ENCODE results near the gene KRT76.

Gene KRT76

GRCh38 chr12:52779914-52780313 is 2.8 kb upstream of the KRT76 start:
- in situ Hi-C loops (cut with MboI; ENCODE audit: low pct_unique_long_range_greater_than_20kb, low sequenced_read_pairs, unreplicated experiment) = no loop called here

DNA sequence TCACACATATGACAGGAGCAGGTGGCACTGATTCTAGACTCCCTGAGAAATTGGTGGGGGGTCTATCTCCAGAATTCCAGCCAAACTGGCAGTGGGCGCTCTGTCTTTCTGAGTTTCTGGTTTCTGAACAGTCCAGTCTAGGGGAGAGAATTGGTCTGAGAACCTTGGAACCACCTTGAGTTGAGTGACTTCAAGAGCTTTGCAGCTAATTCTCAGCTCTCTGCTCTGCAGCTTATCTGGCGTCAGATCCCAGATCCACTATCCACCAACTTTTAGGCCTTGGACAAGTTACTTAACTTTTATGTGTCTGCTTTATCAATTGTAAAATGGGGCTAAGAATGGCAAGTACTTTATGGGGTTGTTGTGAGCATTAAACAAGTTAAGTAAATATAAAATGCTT is 1.7 kb upstream of the KRT76 start:
- in situ Hi-C loops (cut with MboI; ENCODE audit: low pct_unique_long_range_greater_than_20kb, low sequenced_read_pairs, unreplicated experiment) = no loop called here

More at GRCh38 chr12:52779914-52780313, 2.8 kb upstream of the KRT76 start:
- TF ChIP-seq, protein P1, sequence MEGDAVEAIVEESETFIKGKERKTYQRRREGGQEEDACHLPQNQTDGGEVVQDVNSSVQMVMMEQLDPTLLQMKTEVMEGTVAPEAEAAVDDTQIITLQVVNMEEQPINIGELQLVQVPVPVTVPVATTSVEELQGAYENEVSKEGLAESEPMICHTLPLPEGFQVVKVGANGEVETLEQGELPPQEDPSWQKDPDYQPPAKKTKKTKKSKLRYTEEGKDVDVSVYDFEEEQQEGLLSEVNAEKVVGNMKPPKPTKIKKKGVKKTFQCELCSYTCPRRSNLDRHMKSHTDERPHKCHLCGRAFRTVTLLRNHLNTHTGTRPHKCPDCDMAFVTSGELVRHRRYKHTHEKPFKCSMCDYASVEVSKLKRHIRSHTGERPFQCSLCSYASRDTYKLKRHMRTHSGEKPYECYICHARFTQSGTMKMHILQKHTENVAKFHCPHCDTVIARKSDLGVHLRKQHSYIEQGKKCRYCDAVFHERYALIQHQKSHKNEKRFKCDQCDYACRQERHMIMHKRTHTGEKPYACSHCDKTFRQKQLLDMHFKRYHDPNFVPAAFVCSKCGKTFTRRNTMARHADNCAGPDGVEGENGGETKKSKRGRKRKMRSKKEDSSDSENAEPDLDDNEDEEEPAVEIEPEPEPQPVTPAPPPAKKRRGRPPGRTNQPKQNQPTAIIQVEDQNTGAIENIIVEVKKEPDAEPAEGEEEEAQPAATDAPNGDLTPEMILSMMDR (IDR thresholded peaks at IDR 0.05; ENCODE audit: extremely low read depth, insufficient read depth, missing control alignments) = no peak
- no peak for DNase-seq (ENCODE audit: low spot score)

DNA sequence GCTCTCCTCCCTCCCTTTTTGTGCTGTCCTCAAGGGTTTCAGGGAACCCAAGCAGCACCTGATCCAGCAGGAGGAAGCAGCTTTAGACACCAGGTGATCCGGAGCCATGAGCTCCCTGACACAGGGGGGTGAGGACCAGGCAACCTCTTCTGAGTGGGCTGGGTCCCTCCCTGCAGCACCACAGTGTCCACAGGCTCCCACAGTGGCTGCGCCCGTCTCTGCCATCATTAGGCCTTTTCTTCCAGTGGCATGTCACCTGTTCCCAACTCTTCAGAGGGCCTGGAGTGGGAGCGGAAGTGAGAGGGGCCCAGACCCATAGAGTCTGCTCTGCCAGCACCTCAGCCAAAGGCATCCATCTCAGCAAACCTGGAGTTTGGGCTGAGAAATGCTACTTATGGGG is 421 bp upstream of the KRT76 start:
- no peak for DNase-seq (ENCODE audit: low spot score)
- in situ Hi-C loops (cut with MboI; ENCODE audit: low pct_unique_long_range_greater_than_20kb, low sequenced_read_pairs, unreplicated experiment) = no loop called here
- TF ChIP-seq, protein P1 (IDR thresholded peaks at IDR 0.05; ENCODE audit: extremely low read depth, insufficient read depth, missing control alignments) = no peak

More for the DNA sequence above, 1.7 kb upstream of the KRT76 start:
- TF ChIP-seq, protein P1 (IDR thresholded peaks at IDR 0.05; ENCODE audit: extremely low read depth, insufficient read depth, missing control alignments) = no peak
- DNase-seq (ENCODE audit: low spot score) = no peak

- TF ChIP-seq, protein P1 (IDR thresholded peaks at IDR 0.05; ENCODE audit: extremely low read depth, insufficient read depth, missing control alignments) = no peak
- DNase-seq (ENCODE audit: low spot score) = no peak
- in situ Hi-C loops (cut with MboI; ENCODE audit: low pct_unique_long_range_greater_than_20kb, low sequenced_read_pairs, unreplicated experiment) = no loop called here
Measured at GRCh38 chr12:52776435-52776834, 710 bp downstream of the KRT76 start.

- no peak for DNase-seq (ENCODE audit: low spot score)
- TF ChIP-seq, protein P1 (IDR thresholded peaks at IDR 0.05; ENCODE audit: extremely low read depth, insufficient read depth, missing control alignments) = no peak
Measured at GRCh38 chr12:52774629-52775250, 2.4 kb downstream of the KRT76 start.

GRCh38 chr12:52772772-52773171 is 4.4 kb downstream of the KRT76 start:
- in situ Hi-C loops (cut with MboI; ENCODE audit: low pct_unique_long_range_greater_than_20kb, low sequenced_read_pairs, unreplicated experiment) = no loop called here
- DNase-seq (ENCODE audit: low spot score) = no peak
- TF ChIP-seq, protein P1 (IDR thresholded peaks at IDR 0.05; ENCODE audit: extremely low read depth, insufficient read depth, missing control alignments) = no peak

More at GRCh38 chr12:52774629-52775250, 2.4 kb downstream of the KRT76 start:
- in situ Hi-C loops (cut with MboI; ENCODE audit: low pct_unique_long_range_greater_than_20kb, low sequenced_read_pairs, unreplicated experiment) = no loop called here

All from GM13977 (cell line).